GM19324 (cell line): ENCODE measurements around the gene KIF9.
"Not testable (repeated sequence)": the region's sequence is repeated elsewhere in the genome, so short reads cannot be mapped to it uniquely, and the experiment has no call there.

ENCODE experiments used
- ATAC-seq: cut with Tn5 transposase; IDR thresholded peaks from one replicate; pipeline ENCODE4 v1.9.1; 2021; ENCODE audit warnings: mild to moderate bottlenecking, moderate library complexity; ENCODE audit not compliant: unreplicated experiment, low FRiP score

Gene KIF9, protein sequence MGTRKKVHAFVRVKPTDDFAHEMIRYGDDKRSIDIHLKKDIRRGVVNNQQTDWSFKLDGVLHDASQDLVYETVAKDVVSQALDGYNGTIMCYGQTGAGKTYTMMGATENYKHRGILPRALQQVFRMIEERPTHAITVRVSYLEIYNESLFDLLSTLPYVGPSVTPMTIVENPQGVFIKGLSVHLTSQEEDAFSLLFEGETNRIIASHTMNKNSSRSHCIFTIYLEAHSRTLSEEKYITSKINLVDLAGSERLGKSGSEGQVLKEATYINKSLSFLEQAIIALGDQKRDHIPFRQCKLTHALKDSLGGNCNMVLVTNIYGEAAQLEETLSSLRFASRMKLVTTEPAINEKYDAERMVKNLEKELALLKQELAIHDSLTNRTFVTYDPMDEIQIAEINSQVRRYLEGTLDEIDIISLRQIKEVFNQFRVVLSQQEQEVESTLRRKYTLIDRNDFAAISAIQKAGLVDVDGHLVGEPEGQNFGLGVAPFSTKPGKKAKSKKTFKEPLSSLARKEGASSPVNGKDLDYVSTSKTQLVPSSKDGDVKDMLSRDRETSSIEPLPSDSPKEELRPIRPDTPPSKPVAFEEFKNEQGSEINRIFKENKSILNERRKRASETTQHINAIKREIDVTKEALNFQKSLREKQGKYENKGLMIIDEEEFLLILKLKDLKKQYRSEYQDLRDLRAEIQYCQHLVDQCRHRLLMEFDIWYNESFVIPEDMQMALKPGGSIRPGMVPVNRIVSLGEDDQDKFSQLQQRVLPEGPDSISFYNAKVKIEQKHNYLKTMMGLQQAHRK

DNA sequence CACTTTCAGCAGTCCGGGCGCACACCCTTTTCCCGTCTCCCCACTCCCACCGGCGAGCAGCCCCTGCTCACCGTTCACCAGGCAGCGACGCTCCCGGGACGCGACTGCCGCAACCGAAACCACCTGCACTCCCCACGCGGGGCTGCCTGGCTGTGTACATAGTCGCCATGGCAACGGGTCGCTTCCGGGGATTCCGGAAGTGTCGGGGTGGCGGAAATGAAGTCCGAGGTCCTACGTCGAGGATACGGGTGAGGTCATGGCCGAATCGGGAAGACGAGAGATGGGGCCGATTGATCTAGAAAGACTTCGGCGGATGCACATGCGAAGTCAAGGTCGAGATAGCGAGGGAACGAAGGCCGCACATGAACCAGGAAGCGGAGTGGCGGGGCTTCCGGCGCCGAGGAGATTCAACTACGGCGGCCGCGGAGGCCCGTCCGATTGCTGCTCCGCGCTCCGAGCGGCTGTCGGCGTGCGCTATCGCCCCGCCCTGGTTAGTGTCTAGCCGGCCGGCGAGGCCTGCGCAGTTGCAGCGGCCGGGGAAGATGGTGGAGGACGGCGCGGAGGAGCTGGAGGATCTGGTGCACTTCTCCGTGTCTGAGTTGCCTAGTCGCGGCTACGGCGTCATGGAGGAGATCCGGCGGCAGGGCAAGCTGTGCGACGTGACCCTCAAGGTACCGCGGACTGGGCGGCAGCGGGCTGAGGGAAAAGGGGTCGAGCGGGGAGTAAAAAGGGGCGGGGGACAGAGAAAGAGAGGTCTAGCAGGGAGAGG, at the start of gene KIF9, which contains the start of gene KLHL18:
KIF9 (minus strand) TSS at position 376 of the 769 bp plus-strand sequence. CDS start 5,425 bp downstream, outside the sequence.
KLHL18 (plus strand) TSS at position 521 of the 769 bp plus-strand sequence; CDS start at position 543, 22 bp downstream.
- peak; percentile 89 for ATAC-seq

DNA sequence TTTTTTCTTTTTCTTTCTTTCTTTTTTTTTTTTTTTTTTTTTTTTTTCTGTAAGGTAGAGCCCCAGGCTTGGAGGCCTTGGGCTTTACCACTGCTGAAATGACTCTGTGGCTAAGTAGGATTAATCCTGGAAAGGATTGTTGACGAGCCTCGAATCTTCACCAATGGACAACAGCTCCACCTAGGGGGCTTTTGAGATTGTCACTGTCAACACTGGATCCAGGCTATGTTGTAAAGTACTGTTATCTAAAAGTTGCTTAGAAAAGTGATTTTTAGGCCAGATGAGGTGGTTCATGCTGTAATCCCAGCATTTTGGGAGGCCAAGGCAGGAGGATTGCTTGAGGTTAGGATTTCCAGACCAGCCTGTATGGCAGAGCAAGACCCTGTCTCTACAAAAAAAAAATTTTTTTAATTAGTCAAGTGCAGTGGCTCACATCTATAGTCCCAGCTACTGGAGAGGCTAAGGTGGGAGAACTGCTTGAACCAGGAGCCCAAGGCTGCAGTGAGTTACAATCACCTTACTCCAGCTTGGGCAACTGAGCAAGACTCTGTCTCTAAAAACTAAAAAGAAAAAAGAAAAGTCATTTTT, 41.8 kb upstream of the KIF9 start:
- ATAC-seq = no peak

DNA sequence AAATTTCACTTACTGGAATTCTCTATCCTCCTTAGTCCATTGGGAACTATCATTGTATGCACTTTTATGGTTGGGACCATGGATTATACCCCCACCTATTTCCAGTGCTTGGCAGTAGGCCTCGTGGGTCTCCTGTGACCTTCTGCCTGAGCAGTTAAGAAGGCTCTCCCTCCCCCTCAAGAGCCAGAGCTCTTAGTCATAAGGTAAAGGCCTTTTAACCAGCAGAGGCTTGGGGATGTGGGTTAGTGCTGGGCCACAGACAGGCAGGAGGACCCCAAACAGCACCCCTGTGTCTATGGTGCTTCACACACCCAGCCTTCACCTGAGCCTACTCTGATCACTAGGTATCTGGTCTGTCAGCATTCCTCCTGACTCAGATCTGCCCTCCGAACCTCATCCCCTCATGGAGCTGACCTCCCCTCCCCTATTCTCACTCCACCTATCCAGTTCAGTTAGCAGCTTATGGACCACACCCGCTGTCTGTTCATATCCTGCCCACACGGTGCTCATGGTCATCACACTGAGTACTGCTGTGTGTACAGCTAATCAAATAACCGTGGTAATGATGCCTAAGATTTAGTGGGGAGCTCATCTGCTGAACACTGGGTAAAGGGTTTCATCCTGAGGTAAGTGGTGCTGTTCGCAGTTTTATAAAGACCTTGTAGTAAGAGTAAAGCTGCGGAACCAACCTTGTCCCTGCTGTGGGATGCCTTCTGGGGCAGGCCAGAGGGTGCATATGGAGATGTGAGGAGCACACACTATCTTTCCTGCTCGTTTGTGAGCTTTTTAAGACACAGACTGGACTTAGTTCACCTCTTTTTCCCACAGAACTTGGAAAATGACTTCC, 41.1 kb upstream of the KIF9 start:
- ATAC-seq = no peak

DNA sequence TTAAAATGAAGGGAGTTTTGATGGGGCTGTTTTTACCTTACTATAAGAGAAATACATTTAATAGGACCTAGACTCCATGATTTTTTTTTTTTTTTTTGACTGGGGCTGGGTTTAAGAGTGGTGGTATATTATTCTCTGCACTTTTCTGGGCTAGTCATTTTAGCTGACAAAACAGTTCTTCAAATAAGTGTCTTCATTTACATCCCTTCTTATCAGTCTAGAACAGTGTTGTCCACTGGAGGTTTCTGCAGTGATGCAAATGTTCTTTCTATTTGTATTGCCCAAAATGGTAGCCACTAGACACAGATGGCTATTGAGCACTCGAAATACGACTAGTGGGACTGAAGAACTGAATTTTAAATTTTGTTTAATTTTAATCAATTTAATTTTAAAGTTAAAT, 37.4 kb upstream of the KIF9 start:
- ATAC-seq = no peak

DNA sequence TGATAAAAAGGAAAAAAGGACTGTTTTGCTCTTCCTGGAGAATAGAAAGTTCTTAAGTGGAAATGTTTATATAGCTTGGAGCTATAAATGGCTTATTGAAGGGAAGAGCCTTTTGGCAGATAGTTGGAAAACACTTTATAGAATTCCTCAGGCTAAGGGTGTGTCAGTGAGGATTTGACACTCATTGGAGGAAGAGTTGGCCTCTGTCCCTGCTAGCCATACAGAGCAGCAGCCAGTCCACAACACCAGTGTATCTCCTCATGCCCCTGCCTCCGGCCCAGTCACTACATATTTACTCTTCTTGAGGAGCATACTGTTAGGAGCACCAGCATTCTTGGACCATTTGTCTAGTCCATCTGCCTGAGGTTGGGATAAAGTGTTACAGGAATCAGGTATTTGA, 36.3 kb upstream of the KIF9 start:
- no peak for ATAC-seq

DNA sequence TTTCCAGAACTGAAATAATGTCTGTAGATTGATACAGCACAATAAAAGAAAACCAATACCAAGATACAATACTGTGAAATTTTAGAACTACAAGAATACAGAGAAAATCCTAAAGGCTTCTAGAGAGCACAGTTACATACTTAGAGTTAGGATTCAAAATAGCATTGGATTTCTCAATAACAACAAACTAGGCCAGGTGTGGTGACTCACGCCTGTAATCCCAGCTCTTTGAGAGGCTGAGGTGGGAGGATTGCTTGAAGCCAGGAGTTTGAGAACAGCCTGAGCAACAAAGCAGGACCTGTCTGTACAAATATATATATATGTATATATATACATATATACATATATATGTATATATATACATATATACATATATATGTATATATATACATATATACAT, 33.6 kb upstream of the KIF9 start:
- ATAC-seq = not testable (repeated sequence)

DNA sequence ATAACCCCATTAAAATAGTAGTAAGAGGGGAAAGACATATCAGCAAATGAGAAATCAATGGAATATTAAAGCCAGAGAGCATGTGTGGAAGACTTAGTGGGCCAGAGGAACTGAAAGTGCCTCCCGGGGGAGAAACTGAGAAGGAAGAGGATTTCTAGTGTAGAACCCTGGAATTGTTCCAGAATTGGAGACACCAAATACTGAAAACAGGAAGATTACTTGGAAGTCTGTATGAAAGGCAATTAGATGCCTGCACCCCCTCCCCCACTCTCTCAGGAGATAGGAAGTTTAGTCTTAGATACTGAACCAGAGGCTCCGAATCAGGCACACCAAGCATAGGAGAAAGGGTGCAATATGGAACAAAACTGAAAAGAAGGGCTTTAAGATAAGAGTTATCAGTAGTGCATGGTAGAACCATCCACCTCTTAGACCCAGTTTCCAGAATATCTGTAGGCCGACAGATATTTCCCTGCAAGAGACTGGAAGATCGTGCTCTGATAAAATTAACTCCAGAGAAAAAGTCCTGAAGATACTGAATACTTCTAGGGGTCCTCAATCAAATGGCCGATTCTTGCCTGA, 32.6 kb upstream of the KIF9 start:
- ATAC-seq = no peak

DNA sequence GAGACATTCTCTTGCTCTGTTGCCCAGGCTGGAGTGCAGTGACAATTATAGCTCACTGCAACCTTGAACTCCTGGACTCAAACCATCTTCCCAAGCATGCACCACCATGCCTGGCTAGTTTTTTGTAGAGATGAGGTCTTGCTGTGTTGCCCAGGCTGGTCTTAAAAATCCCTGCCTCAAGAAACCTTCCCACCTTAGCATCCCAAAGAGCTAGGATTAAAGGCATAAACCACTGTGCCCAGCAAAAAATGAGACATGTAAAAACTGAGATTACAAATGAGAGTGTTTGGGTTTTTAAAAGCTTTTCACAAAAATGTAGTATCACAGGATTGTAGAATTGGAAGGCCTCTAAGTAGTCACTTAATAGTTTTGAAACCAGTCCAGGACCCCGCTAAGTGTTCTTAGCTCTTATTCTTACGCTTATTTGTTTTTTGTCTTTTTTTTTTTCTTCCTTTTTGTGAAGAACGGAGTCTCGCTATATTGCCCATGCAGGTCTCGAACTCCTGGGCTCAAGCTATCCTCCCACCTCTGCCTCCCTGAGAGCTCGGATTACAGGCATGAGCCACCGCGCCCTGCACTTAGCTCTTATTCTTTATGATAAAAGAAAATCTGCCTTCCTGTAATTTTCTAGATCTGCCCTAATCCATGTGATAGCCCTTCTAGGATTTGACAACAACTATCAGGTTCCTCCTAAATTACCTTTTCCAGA, 31.6 kb upstream of the KIF9 start:
- ATAC-seq = no peak

DNA sequence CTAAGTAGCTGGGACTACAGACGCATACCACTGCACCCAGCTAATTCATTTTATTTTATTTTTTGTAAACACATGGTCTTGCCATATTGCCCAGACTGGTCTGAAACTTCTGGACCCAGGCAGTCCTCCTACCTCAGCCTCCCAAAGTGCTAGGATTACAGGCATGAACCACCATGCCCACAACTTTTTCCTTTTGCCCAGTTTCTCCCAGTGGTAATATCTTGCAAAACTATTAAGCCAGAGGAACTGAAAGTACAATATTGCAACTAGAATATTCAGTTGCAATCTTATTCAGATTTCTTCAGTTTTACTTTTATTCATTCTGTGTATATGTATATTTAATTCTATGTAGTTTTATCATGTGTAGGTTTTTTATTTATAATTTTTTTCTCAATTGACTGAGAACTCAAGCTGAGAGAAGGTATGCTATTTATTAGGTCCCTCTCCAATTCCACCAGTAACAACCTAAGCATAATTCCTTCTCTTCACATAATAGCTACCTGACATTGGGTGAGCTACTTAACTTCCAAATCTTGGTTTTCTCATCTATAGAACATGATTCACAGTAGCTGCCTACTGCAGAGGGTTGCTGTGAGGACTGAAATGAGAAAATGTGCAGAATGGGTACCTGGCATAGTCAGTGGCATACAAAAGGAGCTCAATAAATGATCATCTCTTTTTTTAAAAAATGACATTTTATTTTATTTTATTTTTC, 30.9 kb upstream of the KIF9 start:
- no peak for ATAC-seq

DNA sequence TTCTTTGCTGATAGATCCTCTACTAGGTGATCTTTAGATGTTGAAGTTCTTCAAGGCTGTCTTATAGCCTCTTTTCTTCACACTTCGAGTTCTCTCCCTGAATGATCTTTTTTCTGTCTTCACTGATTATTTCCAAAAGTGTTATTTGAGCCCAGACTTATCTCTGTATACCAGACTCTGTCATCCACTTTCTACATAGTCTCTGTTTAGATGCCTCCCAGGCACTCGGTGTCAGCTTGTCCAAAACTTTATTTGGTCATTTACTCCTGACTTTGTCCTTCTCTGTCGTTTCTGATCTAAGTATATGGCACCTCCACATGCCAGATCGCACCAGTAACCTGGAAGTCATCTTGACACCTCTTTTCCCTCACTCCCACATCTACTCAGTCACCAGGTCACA, 27.8 kb upstream of the KIF9 start:
- ATAC-seq = no peak

DNA sequence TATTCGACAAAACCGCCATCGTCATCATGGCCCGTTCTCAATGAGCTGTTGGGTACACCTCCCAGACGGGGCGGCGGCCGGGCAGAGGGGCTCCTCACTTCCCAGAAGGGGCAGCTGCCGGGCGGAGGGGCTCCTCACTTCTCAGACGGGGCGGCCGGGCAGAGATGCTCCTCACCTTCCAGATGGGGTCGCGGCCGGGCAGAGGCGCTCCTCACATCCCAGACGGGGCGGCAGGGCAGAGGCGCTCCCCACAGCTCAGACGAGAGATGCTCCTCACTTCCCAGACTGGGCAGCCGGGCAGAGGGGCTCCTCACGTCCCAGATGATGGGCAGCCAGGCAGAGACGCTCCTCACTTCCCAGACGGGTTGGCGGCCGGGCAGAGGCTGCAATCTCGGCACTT, 26.6 kb upstream of the KIF9 start:
- not testable (repeated sequence) for ATAC-seq

DNA sequence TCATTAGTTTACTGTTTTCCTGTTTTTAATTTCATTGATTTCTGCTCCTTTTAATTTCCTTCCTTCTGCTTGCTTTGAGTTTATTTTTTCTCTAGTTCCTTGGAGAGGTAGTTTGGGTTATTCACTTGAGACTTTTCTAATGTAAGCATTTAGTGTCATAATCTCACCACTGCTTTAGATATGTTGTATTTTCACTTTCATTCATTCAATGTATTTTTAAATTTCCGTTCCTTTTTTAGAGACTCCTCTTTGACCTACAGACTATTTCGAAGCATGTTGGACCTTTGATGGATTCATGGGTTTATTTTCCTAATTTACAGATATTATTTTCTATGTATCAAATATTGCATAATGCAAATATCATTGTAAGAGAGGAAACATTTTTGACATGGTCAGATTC, 23.4 kb upstream of the KIF9 start:
- no peak for ATAC-seq

DNA sequence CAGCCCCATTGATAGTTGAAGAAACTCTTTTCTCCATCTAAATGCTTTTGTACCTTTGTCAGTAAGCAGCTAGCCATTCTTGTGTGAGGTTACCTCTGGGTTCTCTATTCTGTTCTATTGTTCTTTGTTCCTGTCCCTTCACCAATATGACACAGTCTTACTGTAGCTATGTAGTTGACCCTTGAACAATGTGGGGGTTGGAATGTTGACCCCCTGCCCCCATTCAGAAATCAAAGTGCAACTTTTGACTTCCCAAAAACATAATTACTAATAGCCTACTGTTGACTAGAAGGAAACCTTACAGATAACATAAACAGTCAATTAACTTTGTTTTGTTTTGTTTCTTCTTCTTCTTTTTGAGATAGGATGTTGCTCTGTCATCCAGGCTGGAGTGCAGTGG, 18.9 kb upstream of the KIF9 start:
- no peak for ATAC-seq

DNA sequence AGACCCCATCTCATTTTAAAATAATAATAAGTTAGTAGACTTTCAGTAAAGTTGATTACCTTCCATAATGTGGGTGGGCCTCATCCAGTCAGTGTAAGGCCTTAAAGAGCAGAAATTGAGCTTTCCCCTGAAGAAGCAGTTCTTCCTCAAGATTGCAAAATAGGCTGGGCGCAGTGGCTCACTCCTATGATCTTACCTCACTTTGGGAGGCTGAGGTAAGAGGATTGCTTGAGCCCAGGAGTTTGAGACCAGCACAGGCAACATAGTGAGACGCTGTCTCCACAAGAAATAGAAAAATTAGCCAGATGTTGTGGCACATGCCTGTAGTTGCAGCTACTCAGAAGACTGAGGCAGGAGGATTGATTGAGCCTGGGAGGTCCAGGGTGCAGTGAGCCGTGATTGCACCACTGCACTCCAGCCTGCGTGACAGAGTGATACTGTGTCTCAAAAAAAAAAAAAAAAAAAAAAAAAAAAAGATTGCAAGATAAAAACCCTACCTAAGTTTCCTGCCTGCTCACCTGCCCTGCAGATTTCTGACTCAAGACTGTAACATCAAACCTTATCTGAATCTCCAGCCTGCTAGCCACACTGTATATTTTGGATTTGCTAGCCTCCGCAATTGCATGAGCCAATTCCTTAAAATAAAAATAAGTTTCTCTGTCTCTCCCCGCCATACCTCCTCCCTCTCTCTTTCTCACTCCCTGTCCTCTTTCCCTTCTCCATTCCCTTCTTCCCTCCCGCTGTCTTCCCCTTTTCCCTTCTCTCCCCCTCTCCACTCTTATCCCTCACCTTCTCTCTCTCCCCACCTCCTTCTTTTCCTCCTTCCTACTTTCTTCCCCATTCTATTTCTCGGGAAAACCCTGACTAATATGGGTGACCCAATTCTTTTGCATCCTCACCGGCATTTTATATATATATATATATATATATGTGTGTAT, 17.1 kb upstream of the KIF9 start:
- ATAC-seq = no peak

DNA sequence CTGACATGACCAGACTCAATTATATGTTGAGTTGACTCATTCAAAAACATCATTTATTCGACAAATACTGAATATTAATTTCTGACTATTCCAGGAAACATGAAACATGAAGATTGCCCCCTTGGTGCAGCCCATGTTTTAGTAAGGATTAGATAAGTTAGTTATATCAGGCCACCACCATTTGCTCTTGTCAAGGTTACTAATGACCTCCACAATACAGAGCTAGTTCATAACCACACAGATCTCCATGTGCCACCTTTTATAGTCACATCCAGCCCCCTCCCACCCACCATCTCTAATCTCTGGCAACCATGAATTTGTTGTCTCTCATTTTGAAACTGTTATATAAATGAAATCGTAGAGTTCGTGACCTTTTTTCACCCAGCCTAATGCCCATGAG, 15.8 kb upstream of the KIF9 start:
- no peak for ATAC-seq

DNA sequence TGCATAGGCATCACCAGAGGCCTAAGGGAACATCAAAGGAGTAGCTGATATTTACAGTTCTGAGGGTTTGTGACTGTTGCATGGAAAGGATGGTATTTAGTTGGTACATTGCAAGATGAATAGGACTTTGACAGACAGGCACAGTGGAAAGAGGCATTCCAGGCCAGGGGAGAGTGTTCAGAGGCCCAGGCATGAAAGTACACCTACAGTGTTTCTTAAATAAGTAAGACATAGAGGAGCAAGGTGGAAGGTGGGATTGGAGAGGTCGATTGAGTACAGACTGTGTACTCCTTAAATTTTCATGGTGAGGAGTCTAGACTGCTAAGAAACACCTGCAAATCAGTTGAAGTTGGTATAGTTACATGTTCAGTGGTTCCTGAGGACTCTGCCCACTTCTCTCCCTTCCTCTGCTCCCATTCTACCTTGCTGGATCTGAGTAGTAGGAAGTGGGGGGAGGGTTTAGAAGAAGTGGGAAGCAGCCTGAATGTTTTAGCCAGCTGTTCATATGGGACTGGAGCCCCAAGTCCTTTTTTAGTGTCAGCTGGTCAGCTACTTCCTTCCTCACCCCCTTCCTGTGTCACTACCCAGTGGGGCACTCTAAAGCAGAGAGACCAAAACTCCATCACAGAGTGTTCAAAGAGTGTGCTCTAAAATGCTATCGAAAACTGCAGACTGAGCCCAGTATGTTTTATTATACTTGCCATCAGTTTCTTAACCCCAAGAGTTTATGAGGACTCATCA, 14.1 kb upstream of the KIF9 start:
- peak; percentile 43 for ATAC-seq
